ENCODE data around the gene GRPEL2.

DNA sequence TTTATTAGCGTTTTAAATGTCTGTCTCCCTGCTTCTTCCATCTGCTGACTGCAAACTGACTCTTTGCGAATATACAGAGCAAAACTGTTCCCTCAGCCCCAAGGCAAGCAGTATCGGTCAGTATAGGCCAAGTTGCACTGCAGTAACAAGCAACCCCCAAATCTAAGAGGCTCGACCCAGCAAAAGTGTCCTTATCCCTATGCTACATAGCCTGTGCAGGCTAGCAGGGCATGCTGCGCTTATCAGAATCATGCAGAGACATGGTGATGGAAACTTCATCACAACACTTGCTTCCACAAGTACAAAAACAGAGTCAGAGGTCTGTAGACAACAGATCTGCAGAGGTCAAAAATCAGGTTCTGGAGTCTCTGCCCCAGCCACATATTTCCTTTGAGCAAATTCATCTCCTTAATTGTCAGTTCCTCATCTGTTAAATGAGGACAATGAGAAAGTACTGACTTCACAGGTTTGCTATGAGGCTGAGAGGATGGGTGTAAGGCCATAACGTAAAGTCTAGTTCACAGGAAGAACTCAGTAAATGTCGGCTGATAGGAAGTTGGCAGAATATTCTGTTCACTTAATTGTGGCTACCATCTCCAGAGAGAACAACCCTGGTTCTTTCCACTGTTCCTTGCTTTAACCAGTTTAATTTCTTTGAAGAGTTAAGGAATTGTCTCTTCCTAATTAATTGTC, 43.3 kb downstream of the GRPEL2 start:
- no peak for TF ChIP-seq POLR2A (IDR thresholded peaks at IDR 0.05)
- TF ChIP-seq, protein P1, sequence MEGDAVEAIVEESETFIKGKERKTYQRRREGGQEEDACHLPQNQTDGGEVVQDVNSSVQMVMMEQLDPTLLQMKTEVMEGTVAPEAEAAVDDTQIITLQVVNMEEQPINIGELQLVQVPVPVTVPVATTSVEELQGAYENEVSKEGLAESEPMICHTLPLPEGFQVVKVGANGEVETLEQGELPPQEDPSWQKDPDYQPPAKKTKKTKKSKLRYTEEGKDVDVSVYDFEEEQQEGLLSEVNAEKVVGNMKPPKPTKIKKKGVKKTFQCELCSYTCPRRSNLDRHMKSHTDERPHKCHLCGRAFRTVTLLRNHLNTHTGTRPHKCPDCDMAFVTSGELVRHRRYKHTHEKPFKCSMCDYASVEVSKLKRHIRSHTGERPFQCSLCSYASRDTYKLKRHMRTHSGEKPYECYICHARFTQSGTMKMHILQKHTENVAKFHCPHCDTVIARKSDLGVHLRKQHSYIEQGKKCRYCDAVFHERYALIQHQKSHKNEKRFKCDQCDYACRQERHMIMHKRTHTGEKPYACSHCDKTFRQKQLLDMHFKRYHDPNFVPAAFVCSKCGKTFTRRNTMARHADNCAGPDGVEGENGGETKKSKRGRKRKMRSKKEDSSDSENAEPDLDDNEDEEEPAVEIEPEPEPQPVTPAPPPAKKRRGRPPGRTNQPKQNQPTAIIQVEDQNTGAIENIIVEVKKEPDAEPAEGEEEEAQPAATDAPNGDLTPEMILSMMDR (IDR thresholded peaks at IDR 0.05): no peak
